HK-2 (cell line): ENCODE measurements around the gene EIF1B.

Source experiments
- DNase-seq: peaks from one replicate; pipeline ENCODE4 v3.0.0-alpha.2; 2018; ENCODE audit not compliant: unreplicated experiment

EIF1B gene

GRCh38 chr3:40340541-40341170, 31.1 kb downstream of the EIF1B start:
- no peak for DNase-seq

DNA sequence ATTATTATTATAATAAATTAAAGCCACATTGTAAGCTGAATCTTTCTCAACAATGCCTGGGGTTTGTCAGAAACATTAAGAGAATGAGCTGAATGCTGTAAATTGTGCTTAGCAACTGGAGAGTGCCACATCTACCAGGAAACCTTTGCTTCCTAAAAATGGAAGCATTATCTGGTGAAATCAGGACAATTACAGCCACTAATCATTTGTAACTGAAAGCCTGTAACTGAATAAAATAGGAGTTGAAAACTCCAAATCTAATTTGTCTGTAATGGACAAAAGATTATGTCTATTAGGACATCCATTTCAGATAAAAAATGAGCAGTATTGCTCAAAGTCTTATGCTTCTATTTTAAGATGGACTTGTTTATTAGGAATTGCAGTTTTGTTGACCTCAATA, 32.2 kb downstream of the EIF1B start:
- DNase-seq, result no peak

GRCh38 chr3:40350529-40350928, 41.0 kb downstream of the EIF1B start:
- no peak for DNase-seq

DNA sequence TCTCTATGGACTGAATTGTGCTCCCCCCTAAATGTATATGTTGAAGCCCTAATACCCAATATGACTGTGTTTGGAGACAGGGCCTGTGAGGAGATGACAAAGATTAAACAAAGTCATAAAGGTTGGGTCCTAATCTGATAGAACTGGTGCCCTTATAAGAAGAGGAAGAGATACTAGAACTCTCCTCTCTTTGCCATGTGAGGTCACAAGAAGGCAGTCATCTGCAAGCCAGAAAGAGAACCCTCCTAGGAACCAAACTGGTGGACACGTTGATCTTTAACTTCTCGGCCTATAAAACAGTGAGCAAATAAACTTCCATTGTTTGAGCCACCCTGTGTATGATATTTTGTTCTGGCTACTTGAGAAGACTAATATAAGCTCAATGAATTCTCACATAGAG, 45.9 kb downstream of the EIF1B start:
- DNase-seq, result no peak

GRCh38 chr3:40358454-40358853, 48.9 kb downstream of the EIF1B start:
- DNase-seq, result no peak
